HepG2 (cell line): ENCODE results near the gene C10orf120. TPM values are rescaled to one million over a fixed set of nuclear protein-coding genes. Genes with fewer than 3 reads are reported as not detected.

Experiments
- ATAC-seq: fragments of 200-7000 bp; cut with Tn5 transposase; 3 replicates; pipeline ENCODE4 v1.9.1; 2020; ENCODE audit warnings: mild to moderate bottlenecking, moderate library complexity
- BruUV-seq: library from RNA; stranded (reverse); fragments of 400-500 nt; replicated peaks from 2 replicates; lab custom pipeline; 2021; lab: Mats Ljungman, UMichigan
- CTCF ChIA-PET: fragments of 300-600 bp; formaldehyde crosslinking; extraction: SDS; loops from one replicate; lab custom pipeline; 2021; ENCODE audit warnings: low total read pairs, inconsistent platforms, low intra/inter-chr PET ratio; lab: Yijun Ruan, JAX
- POLR2A ChIA-PET: fragments of 350-600 bp; sonication (Branson Sonifier 250); formaldehyde crosslinking; loops from one replicate; lab custom pipeline; 2020; ENCODE audit warnings: antibody characterized with exemption, inconsistent platforms; lab: Yijun Ruan, JAX
- DNase-seq: peaks from one replicate; pipeline ENCODE4 v3.0.0-alpha.2; 2015; ENCODE audit warnings: low spot score
- FAIRE-seq: peaks from 3 replicates; lab custom pipeline; 2011; peaks lifted over from hg19 to GRCh38; lab: Jason Lieb, UNC
- H2AFZ ChIP-seq: one replicate; pipeline ENCODE4 v1.6.1; 2011; ENCODE audit warnings: low read length, inconsistent platforms
- H3K27ac ChIP-seq: fragments of 300-600 bp; 3 replicates; pipeline ENCODE4 v1.8.0; 2011; ENCODE audit warnings: mixed run types, mild to moderate bottlenecking, mixed read lengths, low read length, inconsistent platforms; ENCODE audit not compliant: insufficient read depth; ENCODE audit errors: extremely low read length
- H3K27me3 ChIP-seq, 2 experiments: fragments of 200-600 bp in 1 of 2; 2 replicates in 1 of 2; 3 replicates in 1 of 2; pipeline versions ENCODE4 v1.6.0 to v1.8.0; 2011; ENCODE audit warnings: low read length in 2 of 2, mild to moderate bottlenecking in 2 of 2, moderate library complexity in 2 of 2, inconsistent platforms in 1 of 2; ENCODE audit not compliant: insufficient read depth in 2 of 2, control insufficient read depth in 1 of 2
- H3K36me3 ChIP-seq, 2 experiments: fragments of 200-600 bp in 1 of 2; replicated peaks in 1 of 2; 2 replicates in 1 of 2; 3 replicates in 1 of 2; pipeline versions ENCODE4 v1.5.1 to v1.8.0; 2011; ENCODE audit warnings: low read length in 2 of 2, inconsistent platforms in 1 of 2; ENCODE audit not compliant: insufficient read depth in 2 of 2, control insufficient read depth in 1 of 2
- H3K4me1 ChIP-seq: 2 replicates; pipeline ENCODE4 v1.5.1; 2012; ENCODE audit warnings: low read length, inconsistent platforms; ENCODE audit not compliant: insufficient read depth
- H3K4me2 ChIP-seq: 2 replicates; pipeline ENCODE4 v1.6.0; 2011; ENCODE audit warnings: low read depth, low read length, inconsistent platforms
- H3K4me3 ChIP-seq, 3 experiments: fragments of 200-600 bp in 1 of 3; sonication (generic), shearing (Covaris generic) in 1 of 3; replicated peaks in 1 of 3; 2 replicates each; pipeline ENCODE4 v1.5.1; 2011 to 2016; ENCODE audit warnings: low read length in 3 of 3, inconsistent platforms in 2 of 3, low read depth in 2 of 3, mild to moderate bottlenecking in 2 of 3, control low read depth in 1 of 3, mixed read lengths in 1 of 3; ENCODE audit not compliant: insufficient read depth in 1 of 3
- H3K79me2 ChIP-seq: one replicate; pipeline ENCODE4 v1.6.1; 2011; ENCODE audit warnings: low read length, inconsistent platforms; ENCODE audit not compliant: insufficient read depth
- H3K9ac ChIP-seq: 2 replicates; pipeline ENCODE4 v1.6.0; 2011; ENCODE audit warnings: mild to moderate bottlenecking, low read depth, low read length, inconsistent platforms; ENCODE audit not compliant: insufficient read depth
- H3K9me3 ChIP-seq: 2 replicates; pipeline ENCODE4 v1.5.1; 2012; ENCODE audit warnings: mild to moderate bottlenecking, low read length
- H4K20me1 ChIP-seq: 2 replicates; pipeline ENCODE4 v1.6.0; 2011; ENCODE audit warnings: inconsistent platforms, mild to moderate bottlenecking, low read length, moderate library complexity; ENCODE audit not compliant: insufficient read depth
- ARID4A ChIP-seq: sonication (generic); formaldehyde crosslinking; IDR thresholded peaks from 2 replicates; pipeline ENCODE4 v1.5.0; 2020; ENCODE audit warnings: mild to moderate bottlenecking, missing genetic modification reagents, borderline replicate concordance
- CTCF ChIP-seq: sonication (generic); formaldehyde crosslinking; IDR thresholded peaks from 2 replicates; pipeline ENCODE4 v1.5.0; 2020; ENCODE audit warnings: mild to moderate bottlenecking, missing genetic modification reagents, moderate library complexity
- DBP ChIP-seq: sonication (generic); formaldehyde crosslinking; IDR thresholded peaks from 2 replicates; pipeline ENCODE4 v1.4.0; 2020; ENCODE audit warnings: missing genetic modification reagents; ENCODE audit errors: not compliant biosample characterization
- KMT2A ChIP-seq: sonication (generic); formaldehyde crosslinking; IDR thresholded peaks from 2 replicates; pipeline ENCODE4 v1.4.0; 2020; ENCODE audit warnings: missing genetic modification reagents
- MATR3 ChIP-seq: sonication (generic); formaldehyde crosslinking; IDR thresholded peaks from 2 replicates; pipeline ENCODE4 v1.4.0; 2020; ENCODE audit warnings: missing genetic modification reagents
- NFYB ChIP-seq: sonication (generic); formaldehyde crosslinking; IDR thresholded peaks from 2 replicates; pipeline ENCODE4 v1.4.0; 2020; ENCODE audit warnings: missing genetic modification reagents
- SMC3 ChIP-seq: IDR thresholded peaks from 2 replicates; pipeline ENCODE4 v1.6.1; 2011; ENCODE audit warnings: low read length, improper control_type of control experiment
- XRCC5 ChIP-seq: fragments of 200-400 bp; formaldehyde crosslinking; optimal IDR thresholded peaks from 2 replicates; pipeline ENCODE3; 2017; ENCODE audit warnings: mild to moderate bottlenecking, low read length
- ZNF646 ChIP-seq: sonication (generic); formaldehyde crosslinking; IDR thresholded peaks from 2 replicates; pipeline ENCODE4 v1.9.0; 2021; ENCODE audit warnings: mild to moderate bottlenecking, missing genetic modification reagents
- WGBS: methylation state at CpG from one replicate; pipeline ENCODE4 v1.1.6; 2017; ENCODE audit warnings: low lambda C conversion rate; 5-methylcytosine and 5-hydroxymethylcytosine counted together
- in situ Hi-C: cut with HindIII; loops from 2 replicates; pipeline ENCODE4 v1.10.0; 2017; ENCODE audit warnings: low pct_unique_long_range_greater_than_20kb; ENCODE audit not compliant: extremely low pct_ligation_motif_present
- intact Hi-C: fragments of 100-400 bp; cut with micrococcal nuclease; formaldehyde crosslinking; loops from one replicate; pipeline ENCODE4 v1.10.0; 2022; ENCODE audit not compliant: unreplicated experiment
- polyA plus RNA-seq, 8 experiments: library from polyadenylated mRNA; depleted of rRNA in 3 of 8; stranded (reverse) in 7 of 8; unstranded in 1 of 8; fragments of >200 nt; fragmentation: Illumina TruSeq in 4 of 8; extraction: Trizol in 4 of 8; gene quantifications; 2 replicates each; pipeline versions ENCODE4 v1.2.1 to v1.2.3, GENCODE V29; 2011 to 2016; ENCODE audit warnings: low read depth in 4 of 8, missing spikeins in 1 of 8, mixed read lengths in 1 of 8; ENCODE audit not compliant: insufficient read depth in 1 of 8
- total RNA-seq, 5 experiments: library from RNA; depleted of rRNA; stranded (reverse); fragments of >200 nt; fragmentation: Illumina TruSeq; extraction: Trizol; gene quantifications; 2 replicates each; pipeline ENCODE4 v1.2.3, GENCODE V29; 2016; ENCODE audit warnings: low read depth in 1 of 5

Gene C10orf120
- total and polyA plus RNA-seq, 2 of the 13 experiments (the other 11 are each of a cell fraction or from before 2014, with no cell fraction given), result not detected

GRCh38 chr10:122648599-122649428, 50.8 kb downstream of the C10orf120 start:
- in situ Hi-C loops, result loop anchor here (5.0 to 25.0 kb wide), 2 partner anchors 53 to 913 kb away; no protein-coding TSS in a partner anchor
- no peak for TF ChIP-seq ZNF646 (CRISPR knock-in tag)
- TF ChIP-seq CTCF (CRISPR knock-in tag), result peak; percentile 77
- TF ChIP-seq MATR3 (CRISPR knock-in tag), result no peak
- TF ChIP-seq ARID4A, result peak; percentile 22; the same call in 1 of the 2 replicates
- peak; percentile 34 for TF ChIP-seq XRCC5
- peak; percentile 85 for TF ChIP-seq SMC3
- TF ChIP-seq NFYB (CRISPR knock-in tag), result no peak
- no peak for TF ChIP-seq KMT2A (CRISPR knock-in tag)
- no peak for TF ChIP-seq DBP

More at GRCh38 chr10:122648599-122649428, 50.8 kb downstream of the C10orf120 start:
- ATAC-seq (peak; percentile 82), DNase-seq (peak; percentile 49), FAIRE-seq (peak; percentile 40)
- Histone ChIP-seq H3K9me3 (no peaks in the 10 kb centered on the region), H3K79me2 (no peaks in the 10 kb centered on the region), H3K4me2 (no peak overlapping the region), H3K36me3 (no peaks in the 10 kb centered on the region), H3K4me1 (no peaks in the 10 kb centered on the region), H3K27ac (no peak overlapping the region), H3K27me3 (peaks cover 4 to 10% of the 10 kb centered on the region in 2 experiments; a peak in 3 of 5 replicates), H3K4me3 (no peak overlapping the region), H2AFZ (no peak overlapping the region), H4K20me1 (no peaks in the 10 kb centered on the region), H3K9ac (no peak overlapping the region)
- CTCF ChIA-PET, result interaction anchor here (2.8 kb wide), 1 partner anchor 55 kb away, joined by 20 read pairs; no protein-coding TSS in a partner anchor
- POLR2A ChIA-PET, result no interaction called here
- 4% methylated on average over 6 of the region's 10 CpGs for WGBS
- intact Hi-C loops, result loop anchor here (1.0 kb wide), 1 partner anchor 55 kb away; no protein-coding TSS in a partner anchor
- no TSS peak for BruUV-seq
